Upper lobe of left lung (tissue), 6 donors: ENCODE data around the gene CCR5AS.
A peak's percentile ranks its signal among the peaks of the same experiment; 100 is the strongest.

ENCODE experiments used
- ATAC-seq, 2 donors: fragments of 200-7000 bp; cut with Tn5 transposase; one replicate each; pipeline ENCODE4 v1.9.1; 2022; ENCODE audit warnings: mild to moderate bottlenecking in 2 of 2, moderate library complexity in 2 of 2; ENCODE audit not compliant: low FRiP score in 2 of 2
- DNase-seq, 2 donors: peaks; one replicate each; pipeline ENCODE4 v3.0.0-alpha.2; 2019 to 2020
- H3K27ac ChIP-seq, 4 donors: fragments of 200-600 bp; sonication (generic); one replicate each; pipeline ENCODE4 v1.5.1; 2016 to 2019
- H3K27me3 ChIP-seq, 4 donors: fragments of 200-600 bp; sonication (generic); one replicate each; pipeline ENCODE4 v1.5.1; 2017 to 2019
- H3K36me3 ChIP-seq, 4 donors: fragments of 200-600 bp; sonication (generic); one replicate each; pipeline ENCODE4 v1.5.1; 2016 to 2019
- H3K4me1 ChIP-seq, 4 donors: fragments of 200-600 bp; sonication (generic); one replicate each; pipeline ENCODE4 v1.5.1; 2018 to 2019
- H3K4me3 ChIP-seq, 4 donors: fragments of 200-600 bp; sonication (generic); one replicate each; pipeline ENCODE4 v1.5.1; 2017 to 2019; ENCODE audit warnings: mild to moderate bottlenecking in 2 of 4, moderate library complexity in 1 of 4
- H3K9me3 ChIP-seq, 4 donors: fragments of 200-600 bp; sonication (generic); one replicate each; pipeline ENCODE4 v1.5.1; 2018 to 2019
- EP300 ChIP-seq, 4 donors: sonication (generic); formaldehyde crosslinking; IDR thresholded peaks; one replicate each; pipeline ENCODE4 v1.5.1; 2017; ENCODE audit warnings: antibody characterized with exemption in 4 of 4, control low read depth in 2 of 4
- POLR2A ChIP-seq, 4 donors: fragments of 450-650 bp; IDR thresholded peaks; one replicate each; pipeline ENCODE4 v1.5.1; 2016 to 2017; ENCODE audit warnings: antibody characterized with exemption in 4 of 4, mild to moderate bottlenecking in 2 of 4
- POLR2AphosphoS5 ChIP-seq, 2 donors: sonication (generic); formaldehyde crosslinking; IDR thresholded peaks; one replicate each; pipeline ENCODE4 v1.5.1; 2017; ENCODE audit warnings: antibody characterized with exemption in 2 of 2
- WGBS, 2 donors: methylation state at CpG; one replicate each; pipeline ENCODE4 v1.1.5; 2017 to 2018; 5-methylcytosine and 5-hydroxymethylcytosine counted together
- TF ChIP-seq, protein P1 (sequence below), 6 experiments: fragments of 450-650 bp in 4 of 6; fragments of 200-600 bp in 2 of 6; sonication (generic) in 2 of 6; IDR thresholded peaks; one replicate each; pipeline ENCODE4 v1.5.1; 2016 to 2019; ENCODE audit warnings: antibody characterized with exemption in 6 of 6
- donor health status: DM: no; HTN: no; CAD: no; lungs with moderate emphysema.
- donor health status: DM: no; HTN: yes; CAD: no; lungs with severe emphysema.

CCR5AS gene

DNA sequence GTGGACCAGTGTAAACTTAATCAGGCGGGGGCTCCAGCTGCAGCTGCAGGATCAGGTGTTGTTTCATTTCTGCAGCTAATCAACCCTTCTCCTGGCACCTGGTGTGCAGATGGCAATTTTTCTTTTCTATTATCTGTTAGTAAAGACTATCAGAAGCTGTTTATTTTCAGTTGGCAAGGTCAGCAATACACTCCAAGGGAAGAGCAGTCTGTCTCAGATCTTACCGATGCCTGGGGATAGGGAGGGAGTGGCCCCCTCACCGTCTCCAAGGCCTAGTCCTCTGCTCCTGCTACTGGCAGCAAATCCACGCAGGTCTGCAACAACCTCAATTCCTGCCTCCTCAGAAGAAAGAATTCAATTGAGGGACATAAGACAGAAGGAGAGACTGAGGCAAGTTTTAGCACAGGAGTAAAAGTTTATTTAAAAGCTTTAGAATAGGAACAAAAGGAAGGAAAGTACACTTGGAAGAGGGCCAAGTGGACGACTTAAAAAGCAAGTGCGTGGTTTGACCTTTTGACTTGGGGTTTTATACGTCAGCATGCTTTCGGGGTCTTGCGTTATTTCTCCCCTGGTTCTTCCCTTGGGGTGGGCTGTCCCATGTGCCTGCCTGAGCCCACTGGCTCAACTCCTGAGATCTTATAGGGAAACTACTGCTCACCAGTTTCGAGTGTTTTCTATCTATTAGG is 9.4 kb upstream of the CCR5AS start:
- 31 to 36% methylated on average over 10 of the region's 10 CpGs for WGBS, 2 donors

DNA sequence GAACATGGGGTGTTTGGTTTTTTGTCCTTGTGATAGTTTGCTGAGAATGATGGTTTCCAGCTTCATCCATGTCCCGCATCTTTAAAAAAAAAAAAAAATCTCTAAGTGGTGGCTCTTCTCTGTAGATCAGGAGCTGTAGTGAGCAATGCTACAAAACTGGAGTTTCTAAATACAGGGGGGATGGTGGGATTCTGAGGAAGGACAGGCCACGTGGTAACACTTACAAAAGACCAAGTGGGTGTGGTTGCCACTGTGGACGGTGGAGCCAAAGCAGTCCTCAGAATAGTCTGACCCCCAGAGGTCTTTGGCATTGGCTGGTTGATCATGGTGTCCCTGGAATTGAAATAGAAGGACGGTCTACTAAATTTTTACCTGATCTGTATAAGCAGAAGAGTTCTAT is 7.9 kb upstream of the CCR5AS start:
- no peak for DNase-seq
- Histone ChIP-seq H3K27ac (peak overlapping the region in 2 of 4 donors; percentile 66 to 90), H3K9me3 (no peaks in the 10 kb centered on the region), H3K36me3 (no peaks in the 10 kb centered on the region), H3K4me1 (peaks cover 39 to 56% (median 41%) of the 10 kb centered on the region in 4 donors), H3K27me3 (no peaks in the 10 kb centered on the region), H3K4me3 (no peak overlapping the region)
- WGBS, 2 donors, result 57 to 85% methylated on average over 4 of the region's 4 CpGs
- TF ChIP-seq EP300 (IDR thresholded peaks at IDR 0.05), result no peak
- no peak for TF ChIP-seq POLR2AphosphoS5 (IDR thresholded peaks at IDR 0.05)
- TF ChIP-seq, protein P1, sequence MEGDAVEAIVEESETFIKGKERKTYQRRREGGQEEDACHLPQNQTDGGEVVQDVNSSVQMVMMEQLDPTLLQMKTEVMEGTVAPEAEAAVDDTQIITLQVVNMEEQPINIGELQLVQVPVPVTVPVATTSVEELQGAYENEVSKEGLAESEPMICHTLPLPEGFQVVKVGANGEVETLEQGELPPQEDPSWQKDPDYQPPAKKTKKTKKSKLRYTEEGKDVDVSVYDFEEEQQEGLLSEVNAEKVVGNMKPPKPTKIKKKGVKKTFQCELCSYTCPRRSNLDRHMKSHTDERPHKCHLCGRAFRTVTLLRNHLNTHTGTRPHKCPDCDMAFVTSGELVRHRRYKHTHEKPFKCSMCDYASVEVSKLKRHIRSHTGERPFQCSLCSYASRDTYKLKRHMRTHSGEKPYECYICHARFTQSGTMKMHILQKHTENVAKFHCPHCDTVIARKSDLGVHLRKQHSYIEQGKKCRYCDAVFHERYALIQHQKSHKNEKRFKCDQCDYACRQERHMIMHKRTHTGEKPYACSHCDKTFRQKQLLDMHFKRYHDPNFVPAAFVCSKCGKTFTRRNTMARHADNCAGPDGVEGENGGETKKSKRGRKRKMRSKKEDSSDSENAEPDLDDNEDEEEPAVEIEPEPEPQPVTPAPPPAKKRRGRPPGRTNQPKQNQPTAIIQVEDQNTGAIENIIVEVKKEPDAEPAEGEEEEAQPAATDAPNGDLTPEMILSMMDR (IDR thresholded peaks at IDR 0.05), result no peak
- TF ChIP-seq POLR2A (IDR thresholded peaks at IDR 0.05), result no peak
- no peak for ATAC-seq

More for the DNA sequence above, 9.4 kb upstream of the CCR5AS start:
- TF ChIP-seq EP300 (IDR thresholded peaks at IDR 0.05), result no peak
- no peak for TF ChIP-seq POLR2AphosphoS5 (IDR thresholded peaks at IDR 0.05)
- H3K36me3 ChIP-seq, result no peaks in the 10 kb centered on the region
- H3K27ac ChIP-seq, result peak overlapping the region in 1 of 4 donors; percentile 28
- ATAC-seq (no peak), DNase-seq (no peak)
- no peak overlapping the region for H3K4me3 ChIP-seq
- no peaks in the 10 kb centered on the region for H3K27me3 ChIP-seq
- H3K9me3 ChIP-seq, result no peaks in the 10 kb centered on the region
- peaks cover 24 to 51% (median 30%) of the 10 kb centered on the region in 4 donors for H3K4me1 ChIP-seq

DNA sequence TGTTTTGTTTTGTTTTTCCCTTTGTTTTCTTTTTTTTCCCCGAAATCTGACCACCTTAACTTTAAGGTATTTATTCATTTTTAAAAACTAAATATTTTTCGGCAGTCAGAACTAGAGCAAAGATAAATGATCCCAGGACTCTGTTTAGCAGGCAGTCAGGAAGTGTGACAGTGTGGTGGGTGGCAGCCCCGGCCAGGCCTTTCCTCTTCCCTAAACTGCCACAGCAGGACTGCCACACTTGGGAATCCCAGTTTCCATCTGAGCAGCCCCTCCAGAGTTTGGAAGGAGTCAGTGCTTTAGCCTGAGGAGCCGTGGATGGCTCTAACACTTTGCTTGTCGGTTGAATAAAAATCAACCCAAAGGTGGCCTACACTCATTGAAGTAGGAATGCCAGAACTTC is 7.1 kb upstream of the CCR5AS start:
- Histone ChIP-seq H3K27me3 (no peaks in the 10 kb centered on the region), H3K4me1 (peaks cover 41 to 60% (median 48%) of the 10 kb centered on the region in 4 donors), H3K27ac (peak overlapping the region in 3 of 4 donors; percentile 37 to 90 (median 66)), H3K4me3 (no peak overlapping the region), H3K9me3 (no peaks in the 10 kb centered on the region), H3K36me3 (no peaks in the 10 kb centered on the region)
- TF ChIP-seq POLR2AphosphoS5 (IDR thresholded peaks at IDR 0.05) (no peak), POLR2A (IDR thresholded peaks at IDR 0.05) (no peak), EP300 (IDR thresholded peaks at IDR 0.05) (no peak)
- TF ChIP-seq, protein P1 (IDR thresholded peaks at IDR 0.05), result no peak
- WGBS, 2 donors, result 30 to 63% methylated on average over 5 of the region's 5 CpGs
- DNase-seq (no peak), ATAC-seq (no peak)

DNA sequence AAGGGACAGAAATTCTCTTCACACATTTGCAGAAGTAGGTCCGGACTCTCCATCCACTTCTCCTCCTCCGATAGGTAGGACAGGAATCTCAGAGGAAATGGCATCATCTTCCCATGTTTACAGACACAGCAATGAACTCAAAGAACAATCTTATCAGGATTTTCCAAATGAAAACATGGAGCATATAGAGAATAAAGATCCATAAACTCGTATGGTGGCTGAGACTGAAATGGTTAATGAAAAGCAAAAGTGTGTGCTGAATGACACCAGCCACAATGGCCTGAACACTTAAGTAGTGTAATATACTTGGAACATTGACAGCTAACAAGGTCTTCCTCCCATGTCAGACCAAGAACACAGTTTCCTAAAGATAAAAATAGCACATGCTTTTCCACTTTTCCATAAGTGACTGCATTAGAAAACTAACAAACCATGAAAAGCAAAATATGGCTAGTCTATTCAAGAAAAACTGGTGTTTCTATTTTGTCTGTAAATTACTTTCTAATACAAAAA is 6.0 kb upstream of the CCR5AS start:
- peak overlapping the region; percentile 41 to 90 (median 56) for H3K27ac ChIP-seq
- WGBS, 2 donors, result 31 to 52% methylated on average over 3 of the region's 3 CpGs
- H3K9me3 ChIP-seq, result no peaks in the 10 kb centered on the region
- H3K4me3 ChIP-seq, result no peak overlapping the region
- DNase-seq (no peak), ATAC-seq (no peak)
- TF ChIP-seq POLR2AphosphoS5 (IDR thresholded peaks at IDR 0.05) (no peak), EP300 (IDR thresholded peaks at IDR 0.05) (peak in 1 of 4 donors; percentile 46), POLR2A (IDR thresholded peaks at IDR 0.05) (no peak)
- TF ChIP-seq, protein P1 (IDR thresholded peaks at IDR 0.05), result no peak
- H3K4me1 ChIP-seq, result peaks cover 51 to 71% (median 55%) of the 10 kb centered on the region in 4 donors
- no peaks in the 10 kb centered on the region for H3K27me3 ChIP-seq
- no peaks in the 10 kb centered on the region for H3K36me3 ChIP-seq

DNA sequence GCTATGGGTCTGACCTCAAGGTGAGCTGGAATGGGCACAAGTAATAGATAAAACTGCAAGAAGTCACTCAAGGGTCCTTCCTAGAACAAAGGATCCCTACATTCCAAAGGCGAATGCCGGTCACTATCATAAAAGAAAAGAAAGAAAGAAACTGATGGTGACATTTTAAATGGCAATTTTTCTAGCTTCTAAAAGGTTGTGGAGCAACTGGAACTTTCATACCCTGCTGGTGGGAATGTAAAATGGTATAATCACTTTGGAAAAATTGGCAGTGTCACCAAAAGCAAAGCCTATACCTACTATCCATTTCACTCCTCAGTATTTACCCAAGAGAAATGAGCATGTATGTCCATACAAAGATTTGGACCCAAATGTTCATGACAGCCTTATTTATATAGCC is 4.4 kb upstream of the CCR5AS start:
- no peaks in the 10 kb centered on the region for H3K36me3 ChIP-seq
- no peaks in the 10 kb centered on the region for H3K27me3 ChIP-seq
- WGBS, 2 donors, result 47 to 75% methylated on average over 2 of the region's 2 CpGs
- H3K4me1 ChIP-seq, result peaks cover 63 to 84% (median 65%) of the 10 kb centered on the region in 4 donors
- DNase-seq (no peak), ATAC-seq (no peak)
- H3K4me3 ChIP-seq, result no peak overlapping the region
- H3K27ac ChIP-seq, result peak overlapping the region; percentile 23 to 93 (median 58)
- TF ChIP-seq, protein P1 (IDR thresholded peaks at IDR 0.05), result peak in 1 of 6 experiments; percentile 26
- no peak for TF ChIP-seq EP300 (IDR thresholded peaks at IDR 0.05)
- H3K9me3 ChIP-seq, result no peaks in the 10 kb centered on the region
